Spleen (tissue), 11 donors: ENCODE measurements around the gene ARFGEF2. TPM values are rescaled to one million over a fixed set of nuclear protein-coding genes. Genes with fewer than 3 reads are reported as not detected.
"Not testable (repeated sequence)": the region's sequence is repeated elsewhere in the genome, so short reads cannot be mapped to it uniquely, and the experiment has no call there.

Source experiments
- DNase-seq: peaks from one replicate; pipeline ENCODE4 v3.0.0-alpha.2; 2020
- H3K27ac ChIP-seq, 8 donors: fragments of 200-600 bp; sonication (generic) in 7 of 8; 1 replicate in 4 of 8; 2 replicates in 4 of 8; pipeline versions ENCODE4 v1.5.0 to v1.8.0; 2016 to 2021; ENCODE audit warnings: inconsistent platforms in 4 of 8, mild to moderate bottlenecking in 4 of 8, moderate library complexity in 1 of 8
- H3K27me3 ChIP-seq, 7 donors: fragments of 200-600 bp; sonication (generic) in 6 of 7; replicated peaks in 1 of 7; 1 replicate in 4 of 7; 2 replicates in 3 of 7; pipeline versions ENCODE4 v1.5.0 to v1.8.0; 2016 to 2021; ENCODE audit warnings: inconsistent platforms in 3 of 7, mild to moderate bottlenecking in 1 of 7
- H3K36me3 ChIP-seq, 6 donors: fragments of 200-600 bp; sonication (generic) in 5 of 6; 1 replicate in 4 of 6; 2 replicates in 2 of 6; pipeline versions ENCODE4 v1.5.0 to v1.8.0; 2016 to 2021; ENCODE audit warnings: inconsistent platforms in 2 of 6
- H3K4me1 ChIP-seq, 6 donors: fragments of 200-600 bp; sonication (generic) in 5 of 6; 1 replicate in 3 of 6; 2 replicates in 3 of 6; pipeline versions ENCODE4 v1.5.0 to v1.8.0; 2016 to 2021; ENCODE audit warnings: inconsistent platforms in 3 of 6
- H3K4me3 ChIP-seq, 8 donors: fragments of 200-600 bp; sonication (generic) in 7 of 8; 1 replicate in 4 of 8; 2 replicates in 4 of 8; pipeline versions ENCODE4 v1.5.0 to v1.8.0; 2016 to 2021; ENCODE audit warnings: inconsistent platforms in 4 of 8, mild to moderate bottlenecking in 4 of 8, moderate library complexity in 2 of 8
- H3K9me3 ChIP-seq, 8 donors: fragments of 200-600 bp; sonication (generic) in 7 of 8; 1 replicate in 4 of 8; 2 replicates in 4 of 8; pipeline versions ENCODE4 v1.5.0 to v1.8.0; 2016 to 2021; ENCODE audit warnings: inconsistent platforms in 4 of 8
- CTCF ChIP-seq, 11 experiments: fragments of 200-600 bp in 7 of 11; fragments of 450-650 bp in 4 of 11; sonication (generic) in 4 of 11; IDR thresholded peaks in 8 of 11; conservative IDR thresholded peaks in 3 of 11; 1 replicate in 7 of 11; 2 replicates in 4 of 11; pipeline versions ENCODE4 v1.4.0 to v1.8.0; 2016 to 2021; ENCODE audit warnings: antibody characterized with exemption in 11 of 11, inconsistent platforms in 4 of 11, mild to moderate bottlenecking in 1 of 11
- POLR2A ChIP-seq, 3 donors: fragments of 450-650 bp; IDR thresholded peaks; one replicate each; pipeline ENCODE4 v1.5.1; 2017; ENCODE audit warnings: antibody characterized with exemption in 3 of 3, mild to moderate bottlenecking in 1 of 3
- POLR2AphosphoS5 ChIP-seq, 3 donors: sonication (generic); formaldehyde crosslinking; IDR thresholded peaks; one replicate each; pipeline ENCODE4 v1.5.1; 2017; ENCODE audit warnings: antibody characterized with exemption in 3 of 3
- WGBS, 5 donors: extraction: QIAGEN DNeasy Blood & Tissue Kit in 3 of 5; methylation state at CpG; one replicate each; pipeline versions ENCODE4 v1.1.5 to v1.1.7; 2013 to 2018; 5-methylcytosine and 5-hydroxymethylcytosine counted together
- intact Hi-C: fragments of 100-400 bp; cut with DNase I; formaldehyde crosslinking; loops from one replicate; pipeline ENCODE4 v1.15.0; 2023; ENCODE audit warnings: low total_unique reads
- polyA plus RNA-seq, 3 donors: library from polyadenylated mRNA; stranded (reverse); fragments of 200-250 nt; gene quantifications; one replicate each; pipeline ENCODE4 v1.2.1, GENCODE V29; 2013
- total RNA-seq, 7 donors: library from RNA; depleted of rRNA in 3 of 7; stranded (reverse); fragments of >200 nt in 3 of 7; fragmentation: NEBNext Ultra II Directional in 4 of 7; extraction: Animal tissue kit (Norgen Biotek cat#: 25700) in 4 of 7; gene quantifications; one replicate each; pipeline versions ENCODE4 v1.1.0 to v1.2.1, GENCODE V29; 2016 to 2021
- donor health status: healthy with polysubstance abuse.
- donor health status: DM: no; HTN: no; CAD: no; lungs with moderate emphysema.
- donor health status: DM: no; HTN: no; CAD: no.
- donor health status: Bipolar disorder and iron deficiency.
- donor health status: healthy.
- donor health status: DM: no; HTN: no; CAD: no.
- donor health status: DM: yes; HTN: yes; CAD: no.

ARFGEF2 gene
- total and polyA plus RNA-seq, 10 donors = 6.7 to 44.4 (median 40.8) TPM

- H3K9me3 ChIP-seq = no peaks in the 10 kb centered on the region
- H3K27ac ChIP-seq = peak overlapping the region in 6 of 8 donors; percentile 13 to 62 (median 56)
- TF ChIP-seq POLR2AphosphoS5 (IDR thresholded peaks at IDR 0.05) = peak in 2 of 3 donors; percentile 39 to 49
- no peak for TF ChIP-seq CTCF (IDR thresholded peaks at IDR 0.05 in 8 of 11, conservative IDR thresholded peaks at IDR 0.05 in 3 of 11)
- H3K36me3 ChIP-seq = peaks cover 2 to 97% (median 42%) of the 10 kb centered on the region in 6 donors
- no peak for DNase-seq
- intact Hi-C loops = no loop called here
- peaks cover 0 to 57% (median 7%) of the 10 kb centered on the region in 6 donors for H3K4me1 ChIP-seq
- no peak overlapping the region for H3K4me3 ChIP-seq
- no peaks in the 10 kb centered on the region for H3K27me3 ChIP-seq
- 65 to 90% (median 78%) methylated on average over 9 of the region's 9 CpGs for WGBS, 5 donors
Measured at GRCh38 chr20:48975955-48976354, 54.4 kb downstream of the ARFGEF2 start.

GRCh38 chr20:48979980-48980379, 58.5 kb downstream of the ARFGEF2 start:
- intact Hi-C loops, H3K4me3 ChIP-seq, H3K9me3 ChIP-seq, H3K27me3 ChIP-seq, H3K27ac ChIP-seq, DNase-seq: not testable (repeated sequence)
- Histone ChIP-seq H3K36me3 (peaks cover 2 to 97% (median 49%) of the 10 kb centered on the region in 6 donors), H3K4me1 (peaks cover 0 to 30% (median 3%) of the 10 kb centered on the region in 6 donors)
- 89 to 94% (median 92%) methylated on average over 2 of the region's 2 CpGs for WGBS, 5 donors

DNA sequence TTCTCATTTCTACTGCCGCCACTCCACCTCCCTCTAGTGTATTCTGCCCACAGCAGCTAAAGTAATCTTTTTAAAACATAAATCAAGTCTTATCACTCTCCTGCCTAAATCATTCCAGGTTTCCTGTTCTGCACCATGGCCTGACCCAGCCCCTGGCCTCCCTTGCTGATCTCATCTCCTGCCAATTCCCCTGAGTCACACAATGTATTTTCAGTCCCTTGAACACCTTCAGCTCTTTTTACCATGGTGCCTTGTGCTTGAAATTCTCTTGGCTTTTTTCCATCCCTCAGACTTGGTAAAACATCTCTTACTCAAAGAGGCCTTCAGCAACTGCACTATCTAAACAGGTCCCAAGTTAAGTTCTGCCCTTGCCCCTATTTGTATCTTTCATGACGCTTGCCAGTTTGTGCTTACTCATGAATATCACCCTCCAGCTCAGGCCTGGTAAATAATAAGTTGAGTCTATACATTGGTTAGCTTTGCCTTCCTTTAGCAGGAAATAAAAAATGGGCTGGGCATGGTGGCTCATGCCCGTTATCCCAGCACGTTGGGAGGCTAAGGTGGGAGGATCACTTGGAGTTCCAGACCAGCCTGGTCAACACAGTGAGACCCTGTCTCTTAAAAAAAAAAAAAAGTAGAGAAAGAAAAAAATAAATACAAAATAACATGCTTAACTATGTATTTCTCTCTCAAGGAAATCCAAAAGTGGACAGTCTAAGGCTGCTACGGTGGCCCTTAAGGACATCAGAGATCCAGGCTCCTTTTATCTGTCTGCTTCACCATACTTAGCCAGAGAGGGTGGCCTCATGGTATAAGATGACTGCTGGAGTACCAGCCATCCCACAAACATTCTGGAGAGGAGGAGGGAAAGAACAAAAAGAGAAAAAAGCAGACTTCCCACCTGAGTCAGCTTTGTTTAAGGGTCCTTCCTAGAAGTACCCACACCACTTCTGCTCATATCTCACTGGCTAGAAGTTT, 62.2 kb downstream of the ARFGEF2 start:
- Histone ChIP-seq H3K9me3 (peaks cover 0 to 6% (median 0%) of the 10 kb centered on the region in 8 donors), H3K27me3 (no peaks in the 10 kb centered on the region), H3K27ac (peak overlapping the region in 6 of 8 donors; percentile 27 to 73 (median 56)), H3K36me3 (peaks cover 0 to 98% (median 70%) of the 10 kb centered on the region in 6 donors), H3K4me1 (peaks cover 0 to 9% (median 0%) of the 10 kb centered on the region in 6 donors), H3K4me3 (no peak overlapping the region)
- no peak for TF ChIP-seq POLR2A (IDR thresholded peaks at IDR 0.05)
- TF ChIP-seq POLR2AphosphoS5 (IDR thresholded peaks at IDR 0.05) = peak in 1 of 3 donors; percentile 93
- peak in 1 of 11 experiments; percentile 27 for TF ChIP-seq CTCF (IDR thresholded peaks at IDR 0.05 in 8 of 11, conservative IDR thresholded peaks at IDR 0.05 in 3 of 11)
- DNase-seq = no peak
- intact Hi-C loops = no loop called here
- 73 to 77% (median 76%) methylated on average over 5 of the region's 5 CpGs for WGBS, 5 donors

- H3K27me3 ChIP-seq = no peaks in the 10 kb centered on the region
- intact Hi-C loops = no loop called here
- H3K4me1 ChIP-seq = peaks cover 0 to 5% (median 0%) of the 10 kb centered on the region in 6 donors
- H3K9me3 ChIP-seq = peaks cover 0 to 6% (median 0%) of the 10 kb centered on the region in 8 donors
- WGBS, 5 donors = 86 to 94% (median 91%) methylated on average over 10 of the region's 10 CpGs
- DNase-seq = no peak
- no peak for TF ChIP-seq POLR2AphosphoS5 (IDR thresholded peaks at IDR 0.05)
- no peak for TF ChIP-seq POLR2A (IDR thresholded peaks at IDR 0.05)
- TF ChIP-seq CTCF (IDR thresholded peaks at IDR 0.05 in 8 of 11, conservative IDR thresholded peaks at IDR 0.05 in 3 of 11) = no peak
- peaks cover 0 to 99% (median 80%) of the 10 kb centered on the region in 6 donors for H3K36me3 ChIP-seq
- H3K4me3 ChIP-seq = no peak overlapping the region
- peak overlapping the region in 3 of 8 donors; percentile 27 to 64 (median 62) for H3K27ac ChIP-seq
Measured at GRCh38 chr20:48984575-48985219, 63.2 kb downstream of the ARFGEF2 start.
